NCI-H1105 (cell line): ENCODE data around the gene APOD.
"Not testable (repeated sequence)": the region's sequence is repeated elsewhere in the genome, so short reads cannot be mapped to it uniquely, and the experiment has no call there.

ENCODE experiments used
- DNase-seq: peaks from one replicate; lab custom pipeline; 2025; lab: John Stamatoyannopoulos, UW

APOD gene

DNA sequence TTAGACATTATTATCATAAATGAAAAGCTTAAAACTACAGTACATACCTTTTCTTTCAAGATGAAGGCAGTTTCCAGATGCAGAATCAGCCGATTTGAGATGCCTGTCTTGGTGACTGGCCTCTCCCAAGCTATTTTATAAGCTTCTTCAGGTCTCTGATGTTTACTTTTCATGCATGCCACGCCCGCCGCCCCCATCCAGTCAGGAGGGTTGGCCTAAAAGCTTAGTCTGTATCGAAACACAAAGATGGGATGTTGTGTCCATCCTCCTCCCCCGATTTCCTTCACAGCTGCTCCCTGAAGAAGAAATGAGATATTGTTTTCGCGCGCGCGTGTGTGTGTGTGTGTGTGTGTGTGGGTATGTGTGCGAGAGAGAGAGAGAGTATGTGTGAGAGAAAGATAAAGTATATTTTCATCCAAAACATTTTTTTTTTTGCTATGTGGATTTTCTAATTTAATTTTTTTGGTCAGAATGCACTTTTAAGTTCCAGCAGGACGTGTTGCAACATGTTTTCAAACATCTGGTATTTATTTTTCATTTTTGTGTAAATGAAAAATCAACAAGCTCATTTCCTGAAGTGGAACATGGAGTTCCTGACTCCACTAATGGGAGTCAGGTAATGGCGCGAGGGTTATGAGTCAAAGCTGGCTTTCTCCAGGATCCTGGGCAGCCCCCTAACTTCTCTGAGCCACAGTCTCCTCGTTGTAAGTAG lies at the start of gene APOD:
Gene APOD, minus strand, starts transcription at position 110 of the 712 bp plus-strand sequence. CDS start 4,479 bp downstream, outside the sequence.
- peak; percentile 44 for DNase-seq

- not testable (repeated sequence) for DNase-seq
Observed at GRCh38 chr3:195633351-195633750, 49.6 kb upstream of the APOD start.

DNA sequence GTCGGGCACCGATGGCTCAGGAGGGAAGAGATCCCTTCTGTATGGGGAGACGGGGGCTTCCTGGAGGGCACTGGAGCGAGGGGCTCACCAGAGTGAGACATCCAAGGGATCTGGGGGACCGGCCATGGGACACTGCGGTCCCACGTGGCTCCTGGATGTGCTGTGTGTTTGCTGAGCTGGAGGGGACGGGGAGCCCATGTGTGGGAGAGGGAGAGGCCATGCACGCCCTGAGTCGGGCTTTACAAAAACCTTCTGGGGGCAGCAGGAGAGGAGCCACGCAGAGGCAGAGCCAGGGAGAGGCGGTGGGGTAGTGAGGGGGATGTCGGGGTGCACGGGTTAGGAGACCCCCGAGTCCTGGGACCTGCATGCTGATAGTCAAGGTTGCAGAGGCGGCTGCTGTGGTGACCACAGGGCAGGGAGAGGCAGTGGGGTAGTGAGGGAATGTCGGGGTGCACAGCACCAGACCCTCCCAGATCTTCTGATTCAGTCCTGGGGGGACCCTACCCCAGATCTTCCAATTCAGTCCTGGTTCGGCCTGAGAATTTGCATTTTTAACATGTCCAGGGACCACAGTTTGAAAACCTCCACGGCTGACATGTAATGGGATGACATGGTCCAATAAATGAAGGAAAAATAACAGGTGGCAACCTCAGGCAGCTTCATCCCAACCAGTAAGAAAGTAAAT lies 48.9 kb upstream of the APOD start:
- DNase-seq: not testable (repeated sequence)

GRCh38 chr3:195632046-195632445 lies 48.3 kb upstream of the APOD start:
- not testable (repeated sequence) for DNase-seq

- DNase-seq: not testable (repeated sequence)
Observed at GRCh38 chr3:195630938-195631495, 47.3 kb upstream of the APOD start.

DNA sequence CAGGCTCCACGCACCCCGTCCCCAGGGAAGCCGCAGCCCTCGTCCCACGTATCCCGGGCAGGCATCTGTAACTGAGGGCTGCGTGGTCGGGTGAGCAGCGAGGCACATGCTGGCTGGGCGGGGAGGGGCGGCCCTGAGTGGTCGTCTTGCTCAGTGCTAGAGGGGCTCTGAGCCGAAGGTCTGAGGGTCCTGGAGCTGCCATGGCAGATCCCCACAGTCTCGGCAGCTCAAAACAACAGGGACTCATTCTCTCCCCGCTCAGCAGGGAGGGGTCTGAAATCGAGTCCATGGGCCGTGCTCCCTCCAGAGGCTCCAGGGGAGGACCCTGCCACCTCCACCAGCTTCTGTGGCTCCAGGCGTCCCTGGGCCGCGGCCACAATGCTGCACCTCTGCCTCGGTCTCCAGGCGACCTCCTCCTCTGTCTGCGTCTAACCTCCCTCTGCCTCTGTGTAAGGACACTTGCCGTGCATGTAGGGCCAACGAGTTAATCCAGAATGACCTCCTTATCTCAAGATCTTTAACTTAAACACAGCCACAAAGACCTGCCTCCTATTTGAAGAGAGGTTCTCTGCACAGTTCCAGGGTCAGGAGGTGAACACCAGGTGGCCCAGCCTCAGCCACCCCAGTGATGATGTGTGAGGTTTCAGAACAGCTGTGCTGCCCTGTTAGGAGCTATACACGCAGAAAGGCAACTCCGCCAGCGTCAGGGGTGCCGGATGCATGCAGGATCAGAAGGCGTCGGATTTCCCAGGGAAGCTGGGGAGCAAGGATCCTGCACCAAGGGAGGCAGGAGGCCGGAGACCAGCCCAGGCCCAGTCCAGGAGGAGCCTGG lies 46.6 kb upstream of the APOD start:
- not testable (repeated sequence) for DNase-seq

- not testable (repeated sequence) for DNase-seq
Observed at GRCh38 chr3:195629682-195630081, 45.9 kb upstream of the APOD start.

GRCh38 chr3:195628386-195628920 lies 44.7 kb upstream of the APOD start:
- not testable (repeated sequence) for DNase-seq

DNA sequence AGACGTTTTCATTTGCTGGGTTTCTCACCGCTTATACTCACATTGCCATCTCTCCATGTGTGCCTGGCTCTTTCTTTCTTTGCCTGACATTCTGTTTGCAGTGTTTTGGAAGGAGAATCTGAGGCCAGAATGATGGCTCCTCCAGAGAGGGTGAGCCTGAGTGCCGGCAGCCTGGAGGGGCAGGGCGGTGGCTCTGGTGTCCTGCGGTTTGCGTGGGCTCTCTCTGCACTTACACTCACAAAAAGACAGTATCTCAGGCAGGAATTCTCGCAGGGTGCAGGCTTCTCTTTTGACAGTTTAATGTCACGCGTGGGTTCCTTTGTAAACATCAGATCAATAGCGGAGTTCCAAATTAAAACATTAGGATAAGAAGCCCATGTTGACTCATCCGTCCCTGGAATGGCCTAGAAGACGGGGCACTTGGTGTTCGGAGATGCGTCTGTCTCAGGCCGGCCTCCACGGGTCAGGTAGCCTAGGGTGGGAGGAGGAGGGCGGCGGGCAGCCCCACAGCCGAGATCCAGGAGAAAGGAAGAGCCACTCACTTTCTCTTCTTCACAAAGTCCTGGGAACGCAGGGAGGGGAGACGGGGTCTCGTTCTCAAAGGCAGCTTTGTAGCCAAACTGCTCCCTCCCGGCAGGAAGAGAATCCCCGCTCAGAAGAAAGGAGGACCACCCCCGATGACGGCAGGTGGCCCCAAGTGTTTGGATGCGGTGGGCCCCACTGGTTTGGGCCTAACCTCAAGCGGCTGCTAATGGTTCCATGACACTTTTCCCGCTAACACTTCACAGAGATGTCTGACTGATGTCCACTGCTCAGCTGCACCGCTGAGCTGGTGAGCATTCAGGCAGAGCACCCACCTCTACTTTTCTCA lies 44.0 kb upstream of the APOD start:
- not testable (repeated sequence) for DNase-seq

DNA sequence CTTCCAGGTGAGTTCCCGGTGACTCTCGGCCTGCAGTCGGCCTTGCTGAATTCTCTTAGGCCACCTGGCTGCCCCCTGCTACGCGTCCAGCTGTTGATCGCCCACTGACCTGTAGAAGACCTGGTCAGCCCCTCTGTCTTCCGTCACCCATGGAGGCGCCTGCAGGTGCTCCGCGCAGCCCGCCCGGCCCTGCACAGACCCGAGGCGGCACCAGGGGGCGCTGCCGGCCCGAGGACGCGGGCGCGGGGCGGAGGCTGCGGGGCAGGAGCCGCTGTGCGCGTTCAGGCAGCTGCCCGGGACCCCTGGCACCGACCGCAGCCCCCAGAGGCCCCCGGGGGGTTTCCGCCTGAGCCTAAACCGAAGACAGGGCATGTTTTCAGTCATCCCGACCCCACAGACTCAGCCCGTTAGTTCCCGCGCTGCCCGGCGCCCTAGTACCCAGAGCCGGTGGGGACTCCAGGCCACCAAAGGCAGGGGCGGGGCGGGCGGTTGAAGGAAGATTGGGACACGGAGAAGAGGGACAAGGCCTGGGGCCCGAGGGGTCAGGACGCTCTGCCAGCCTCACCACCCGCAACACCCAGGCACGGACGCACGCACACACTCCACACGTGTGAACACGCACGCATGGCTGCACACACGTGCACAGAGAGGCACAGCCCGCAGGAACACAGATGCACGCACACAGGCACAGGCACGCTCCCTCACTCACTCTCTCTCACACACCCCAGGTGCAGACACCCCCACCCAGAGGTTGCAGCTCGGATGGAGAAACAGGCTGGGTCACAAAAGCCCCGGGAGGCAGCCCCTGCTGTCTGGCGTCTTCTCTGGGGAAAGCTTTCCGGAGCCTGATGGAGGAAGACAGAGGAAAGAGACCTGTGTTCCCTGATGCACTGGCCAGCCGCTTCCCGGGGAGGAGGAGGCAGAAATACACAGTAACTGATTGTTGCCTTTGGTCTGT lies 41.1 kb upstream of the APOD start:
- DNase-seq: not testable (repeated sequence)

GRCh38 chr3:195624171-195624570 lies 40.4 kb upstream of the APOD start:
- not testable (repeated sequence) for DNase-seq

GRCh38 chr3:195623217-195623965 lies 39.7 kb upstream of the APOD start:
- DNase-seq: not testable (repeated sequence)

DNA sequence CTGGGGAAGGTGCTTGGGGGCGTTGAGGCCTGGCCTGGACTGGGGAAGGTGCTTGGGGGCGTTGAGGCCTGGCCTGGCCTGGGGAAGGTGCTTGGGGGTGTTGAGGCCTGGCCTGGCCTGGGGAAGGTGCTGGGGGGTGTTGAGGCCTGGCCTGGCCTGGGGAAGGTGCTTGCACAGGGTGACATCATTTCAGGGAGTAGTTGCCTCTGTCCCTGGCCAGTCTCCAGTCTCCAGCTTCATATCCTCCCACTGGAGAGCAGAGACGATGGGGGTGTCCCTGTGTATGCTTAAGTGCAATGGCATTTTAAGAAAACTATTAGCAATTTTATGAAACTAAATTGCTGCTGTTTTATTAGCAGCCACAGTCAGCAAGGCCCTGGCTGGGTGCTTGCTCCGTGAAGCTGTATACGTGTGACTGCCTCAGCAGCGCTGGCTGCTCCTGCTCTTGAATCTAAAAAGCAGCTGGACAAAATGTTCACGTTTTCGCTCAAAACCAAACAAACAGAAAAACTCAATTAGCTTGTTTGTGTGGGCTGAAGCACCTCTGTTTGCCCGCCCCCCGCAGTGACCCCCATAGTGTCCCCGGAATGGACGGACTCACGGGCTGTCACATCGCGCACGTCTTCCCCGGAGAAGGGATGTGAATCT lies 38.9 kb upstream of the APOD start:
- DNase-seq: not testable (repeated sequence)

- DNase-seq: not testable (repeated sequence)
Observed at GRCh38 chr3:195622012-195622411, 38.3 kb upstream of the APOD start.

DNA sequence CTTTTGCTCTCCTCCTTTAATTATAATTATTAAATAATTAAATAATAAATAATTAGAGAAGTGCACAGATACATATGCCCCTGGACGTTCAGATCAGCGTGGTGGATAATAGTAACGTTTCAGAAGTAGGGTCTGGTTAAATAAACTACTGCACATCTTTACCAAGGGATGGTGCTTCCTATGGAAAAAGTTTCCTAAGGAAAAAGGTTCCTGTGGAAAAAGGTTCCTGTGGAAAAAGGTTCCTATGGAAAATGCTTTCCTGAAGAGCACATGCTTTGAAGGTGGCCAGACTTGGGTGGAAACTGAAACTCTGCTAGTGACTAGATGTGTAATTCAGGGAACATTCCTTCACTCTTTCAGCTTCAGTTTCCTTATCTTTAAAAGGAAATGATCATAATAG lies 37.4 kb upstream of the APOD start:
- DNase-seq: not testable (repeated sequence)

- not testable (repeated sequence) for DNase-seq
Observed at GRCh38 chr3:195620476-195620875, 36.7 kb upstream of the APOD start.

DNA sequence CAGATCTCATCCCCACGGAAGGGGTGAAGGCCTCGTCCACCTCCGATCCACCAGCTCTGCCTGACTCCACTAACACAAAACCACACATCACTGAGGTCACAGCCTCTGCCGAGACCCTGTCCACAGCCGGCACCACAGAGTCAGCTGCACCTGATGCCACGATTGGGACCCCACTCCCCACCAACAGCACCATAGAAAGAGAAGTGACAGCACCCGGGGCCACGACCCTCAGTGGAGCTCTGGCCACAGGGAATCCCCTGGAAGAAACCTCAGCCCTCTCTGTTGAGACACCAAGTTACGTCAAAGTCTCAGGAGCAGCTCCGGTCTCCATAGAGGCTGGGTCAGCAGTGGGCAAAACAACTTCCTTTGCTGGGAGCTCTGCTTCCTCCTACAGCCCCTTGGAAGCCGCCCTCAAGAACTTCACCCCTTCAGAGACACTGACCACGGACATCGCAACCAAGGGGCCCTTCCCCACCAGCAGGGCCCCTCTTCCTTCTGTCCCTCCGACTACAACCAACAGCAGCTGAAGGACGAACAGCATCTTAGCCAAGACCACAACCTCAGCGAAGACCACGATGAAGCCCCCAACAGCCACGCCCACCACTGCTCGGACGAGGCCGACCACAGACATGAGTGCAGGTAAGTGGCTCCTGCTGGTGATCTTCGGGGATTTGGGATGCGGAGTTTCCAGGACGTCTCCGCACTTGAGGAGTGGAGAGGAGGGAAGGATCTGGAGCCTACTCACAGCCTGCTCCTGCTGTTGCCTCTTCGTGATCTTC lies 36.0 kb upstream of the APOD start:
- not testable (repeated sequence) for DNase-seq
